IMR-90 (cell line): ENCODE measurements around the gene RGMA. TPM values are rescaled to one million over a fixed set of nuclear protein-coding genes. Genes with fewer than 3 reads are reported as not detected.
A peak's percentile ranks its signal among the peaks of the same experiment; 100 is the strongest.

Experiments
- ATAC-seq: fragments of 200-7000 bp; cut with Tn5 transposase; 2 replicates; pipeline ENCODE4 v1.9.1; 2020; ENCODE audit warnings: low read depth, mild to moderate bottlenecking, moderate library complexity
- BruUV-seq: library from RNA; stranded (reverse); fragments of 400-500 nt; replicated peaks from 2 replicates; lab custom pipeline; 2021; lab: Mats Ljungman, UMichigan
- CTCF ChIA-PET: fragments of 300-600 bp; formaldehyde crosslinking; extraction: SDS; loops from one replicate; lab custom pipeline; 2021; ENCODE audit warnings: antibody characterized with exemption; lab: Yijun Ruan, JAX
- POLR2A ChIA-PET: fragments of 300-600 bp; sonication (Branson Sonifier 250); formaldehyde crosslinking; loops from one replicate; lab custom pipeline; 2022; ENCODE audit warnings: antibody characterized with exemption; ENCODE audit not compliant: unreplicated experiment; lab: Charles Lee
- DNase-seq: peaks from one replicate; pipeline ENCODE4 v3.0.0; 2013
- H2AFZ ChIP-seq: replicated peaks from 2 replicates; pipeline ENCODE3; 2013; ENCODE audit warnings: low read length, mild to moderate bottlenecking; ENCODE audit not compliant: poor library complexity
- H2AK5ac ChIP-seq: 2 replicates; pipeline ENCODE4 v1.6.1; 2013; ENCODE audit warnings: low read depth, low read length, inconsistent platforms
- H2AK9ac ChIP-seq: replicated peaks from 2 replicates; pipeline ENCODE3; 2013; ENCODE audit warnings: mild to moderate bottlenecking, low read depth, low read length, moderate library complexity; ENCODE audit not compliant: poor library complexity
- H2BK120ac ChIP-seq: 2 replicates; pipeline ENCODE4 v1.6.1; 2013; ENCODE audit warnings: low read depth, low read length, inconsistent platforms
- H2BK15ac ChIP-seq: 3 replicates; pipeline ENCODE4 v1.6.1; 2013; ENCODE audit warnings: low read depth, low read length, inconsistent platforms
- H2BK20ac ChIP-seq: 2 replicates; pipeline ENCODE4 v1.6.1; 2013; ENCODE audit warnings: low read depth, mild to moderate bottlenecking, inconsistent platforms, low read length, moderate library complexity
- H2BK5ac ChIP-seq: 2 replicates; pipeline ENCODE4 v1.6.1; 2013; ENCODE audit warnings: mild to moderate bottlenecking, low read depth, low read length, inconsistent platforms; ENCODE audit not compliant: poor library complexity, severe bottlenecking
- H3K14ac ChIP-seq: replicated peaks from 2 replicates; pipeline ENCODE4 v1.6.1; 2013; ENCODE audit warnings: low read depth, low read length, inconsistent platforms
- H3K18ac ChIP-seq: 2 replicates; pipeline ENCODE4 v1.6.1; 2013; ENCODE audit warnings: low read depth, low read length, control low read depth
- H3K23ac ChIP-seq: 2 replicates; pipeline ENCODE4 v1.6.1; 2013; ENCODE audit warnings: low read depth, low read length, inconsistent platforms
- H3K27ac ChIP-seq: 2 replicates; pipeline ENCODE4 v1.5.1; 2013; ENCODE audit warnings: mild to moderate bottlenecking, control low read depth, low read length; ENCODE audit not compliant: insufficient read depth
- H3K27me3 ChIP-seq: 2 replicates; pipeline ENCODE4 v1.6.1; 2013; ENCODE audit warnings: low read length; ENCODE audit not compliant: control insufficient read depth, insufficient read depth
- H3K36me3 ChIP-seq: 2 replicates; pipeline ENCODE4 v1.6.1; 2013; ENCODE audit warnings: low read length, mixed read lengths; ENCODE audit not compliant: control insufficient read depth, insufficient read depth
- H3K4ac ChIP-seq: 2 replicates; pipeline ENCODE4 v1.6.1; 2013; ENCODE audit warnings: low read depth, low read length, inconsistent platforms
- H3K4me1 ChIP-seq: 2 replicates; pipeline ENCODE4 v1.6.1; 2013; ENCODE audit warnings: low read length, mixed read lengths; ENCODE audit not compliant: control insufficient read depth, insufficient read depth
- H3K4me2 ChIP-seq: 2 replicates; pipeline ENCODE4 v1.6.1; 2013; ENCODE audit warnings: low read depth, mild to moderate bottlenecking, control low read depth, low read length, moderate library complexity
- H3K4me3 ChIP-seq: 2 replicates; pipeline ENCODE4 v1.5.1; 2013; ENCODE audit warnings: low read depth, mild to moderate bottlenecking, control low read depth, low read length, moderate library complexity; ENCODE audit not compliant: insufficient read depth
- H3K56ac ChIP-seq: 2 replicates; pipeline ENCODE4 v1.6.1; 2013; ENCODE audit warnings: low read length, inconsistent platforms; ENCODE audit not compliant: insufficient read depth; ENCODE audit errors: extremely low read depth
- H3K79me1 ChIP-seq, 2 experiments: 2 replicates each; pipeline ENCODE4 v1.6.1; 2013; ENCODE audit warnings: low read length in 2 of 2, inconsistent platforms in 1 of 2, low read depth in 1 of 2
- H3K9ac ChIP-seq: 2 replicates; pipeline ENCODE4 v1.6.1; 2013; ENCODE audit warnings: low read depth, low read length, control low read depth
- H3K9me1 ChIP-seq: 2 replicates; pipeline ENCODE4 v1.6.1; 2013; ENCODE audit warnings: low read length, inconsistent platforms; ENCODE audit not compliant: insufficient read depth
- H3K9me3 ChIP-seq: 2 replicates; pipeline ENCODE4 v1.6.1; 2013; ENCODE audit warnings: low read length; ENCODE audit not compliant: control insufficient read depth, insufficient read depth
- H4K20me1 ChIP-seq: 2 replicates; pipeline ENCODE4 v1.6.1; 2013; ENCODE audit warnings: low read length, inconsistent platforms; ENCODE audit not compliant: insufficient read depth
- H4K5ac ChIP-seq: 2 replicates; pipeline ENCODE4 v1.6.1; 2013; ENCODE audit warnings: mild to moderate bottlenecking, low read depth, low read length, control low read depth
- H4K8ac ChIP-seq, 2 experiments: 2 replicates each; pipeline ENCODE4 v1.6.1; 2013; ENCODE audit warnings: low read depth in 2 of 2, low read length in 2 of 2, control low read depth in 1 of 2, inconsistent platforms in 1 of 2
- H4K91ac ChIP-seq: 2 replicates; pipeline ENCODE4 v1.6.1; 2013; ENCODE audit warnings: low read depth, low read length, inconsistent platforms; ENCODE audit not compliant: insufficient read depth
- MAZ ChIP-seq: IDR thresholded peaks from 2 replicates; pipeline ENCODE4 v1.6.1; 2012; ENCODE audit warnings: low read depth, mild to moderate bottlenecking, low read length, improper control_type of control experiment, moderate library complexity, borderline replicate concordance
- NFE2L2 ChIP-seq: fragments of 150-350 bp; IDR thresholded peaks from 2 replicates; pipeline ENCODE4 v1.6.1; 2016; ENCODE audit warnings: low read depth, mild to moderate bottlenecking, low read length
- RFX5 ChIP-seq: IDR thresholded peaks from 2 replicates; pipeline ENCODE4 v1.8.0; 2012; ENCODE audit warnings: low read depth, mild to moderate bottlenecking, low read length, moderate library complexity
- SMC3 ChIP-seq: fragments of 150-350 bp; IDR thresholded peaks from 2 replicates; pipeline ENCODE4 v1.6.1; 2016; ENCODE audit warnings: low read depth, mild to moderate bottlenecking, antibody characterized with exemption, low read length, moderate library complexity
- WGBS, 2 experiments: methylation state at CpG; one replicate each; pipeline versions ENCODE4 v1.1.5 to v1.1.7; 2013; ENCODE audit warnings: missing lambda C conversion rate in 2 of 2; ENCODE audit not compliant: insufficient read length in 1 of 2; ENCODE audit errors: extremely low coverage in 2 of 2; 5-methylcytosine and 5-hydroxymethylcytosine counted together
- dilution Hi-C: fragments of 300-500 bp; cut with HindIII; formaldehyde crosslinking; loops from one replicate; pipeline ENCODE4 v1.14.3; 2018; ENCODE audit warnings: low sequenced_read_pairs; ENCODE audit not compliant: unreplicated experiment
- in situ Hi-C: fragments of 300-500 bp; cut with MboI; formaldehyde crosslinking; loops from 3 replicates; pipeline ENCODE4 v1.14.3; 2019; ENCODE audit warnings: low sequenced_read_pairs, inconsistent platforms, mixed read lengths
- intact Hi-C: fragments of 100-400 bp; cut with micrococcal nuclease; formaldehyde crosslinking; loops from 2 replicates; pipeline ENCODE4 v1.10.0; 2022
- polyA plus RNA-seq, 3 experiments: library from polyadenylated mRNA; depleted of rRNA; stranded (reverse); fragments of >200 nt; gene quantifications; 2 replicates each; pipeline ENCODE4 v1.2.3, GENCODE V29; 2012; ENCODE audit warnings: low replicate concordance in 1 of 3
- total RNA-seq: library from RNA; depleted of rRNA; stranded (reverse); fragments of >200 nt; gene quantifications from 2 replicates; pipeline ENCODE4 v1.2.3, GENCODE V29; 2012

Gene RGMA
- total and polyA plus RNA-seq, 2 of the 4 experiments (the other 2 are of a cell fraction), result 0.18 to 0.26 TPM

DNA sequence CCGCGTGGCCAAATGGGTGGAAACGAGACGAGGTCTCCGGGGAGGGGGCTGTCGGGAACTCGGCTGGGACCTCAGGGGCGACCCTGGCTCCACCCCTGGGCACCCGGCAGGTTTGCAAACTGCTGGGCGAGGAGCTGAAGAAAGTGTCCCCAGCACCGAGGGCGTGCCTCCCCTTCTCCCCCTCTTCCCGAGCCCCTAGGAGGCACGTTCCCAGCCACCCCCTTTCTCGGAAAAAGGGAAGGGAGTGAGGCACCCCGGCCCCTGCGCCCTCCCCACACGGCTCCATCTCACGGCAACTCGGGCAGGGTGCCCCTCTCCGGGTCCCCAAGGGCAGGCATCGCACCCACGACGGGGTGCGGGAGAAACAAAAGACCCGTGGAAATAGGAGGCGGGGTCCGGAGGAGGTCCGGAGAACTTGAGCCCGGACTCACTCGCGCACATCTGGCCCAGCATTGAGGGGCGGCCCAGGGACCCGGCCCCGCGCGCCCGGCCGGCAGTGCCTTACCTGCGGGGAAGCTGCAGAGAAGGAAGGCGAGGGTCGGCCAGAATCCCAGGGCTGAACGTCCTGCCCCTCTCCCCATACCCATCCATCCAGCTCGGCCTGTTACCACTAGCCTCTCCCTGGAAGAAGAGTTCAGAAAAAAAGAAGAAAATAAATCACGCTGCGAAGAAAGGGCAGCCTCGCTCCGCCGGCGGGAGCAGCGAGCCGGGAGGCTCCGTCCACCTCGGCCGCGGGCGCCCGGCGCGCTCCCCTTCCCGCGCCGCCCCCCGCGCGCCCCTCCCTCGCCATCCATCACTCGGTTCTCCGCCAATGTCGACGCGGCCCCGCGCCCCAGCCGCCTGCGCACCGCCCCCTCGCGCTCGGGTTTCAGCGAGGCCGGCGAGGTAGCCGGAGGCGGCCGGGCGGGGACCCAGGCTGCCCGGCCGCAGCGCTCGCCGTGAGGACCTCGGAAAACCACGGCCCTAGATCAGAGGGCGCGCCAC lies 16.3 kb downstream of the RGMA start:
- Histone ChIP-seq H2AFZ (peak overlapping the region; percentile 79), H2BK15ac (no peak overlapping the region), H2BK20ac (no peak overlapping the region), H3K36me3 (no peaks in the 10 kb centered on the region), H3K79me1 (no peaks in the 10 kb centered on the region), H3K4me3 (peak overlapping the region; percentile 56), H3K9ac (peak overlapping the region; percentile 37; the same call in 1 of the 2 replicates), H3K4ac (no peak overlapping the region), H3K14ac (no peak overlapping the region), H2AK9ac (peak overlapping the region; percentile 52), H4K91ac (no peak overlapping the region), H3K56ac (no peak overlapping the region), H4K5ac (no peak overlapping the region), H4K8ac (no peak overlapping the region), H3K9me1 (no peaks in the 10 kb centered on the region), H4K20me1 (no peaks in the 10 kb centered on the region), H3K4me2 (peak overlapping the region; percentile 95), H2BK120ac (no peak overlapping the region), H3K27me3 (peaks cover 46% of the 10 kb centered on the region), H3K9me3 (no peaks in the 10 kb centered on the region), H3K4me1 (no peaks in the 10 kb centered on the region; the same call in 1 of the 2 replicates), H3K18ac (no peak overlapping the region; the same call in 1 of the 2 replicates), H2BK5ac (no peak overlapping the region), H3K27ac (no peak overlapping the region), H2AK5ac (no peak overlapping the region), H3K23ac (no peak overlapping the region)
- DNase-seq (peak; percentile 23), ATAC-seq (peak; percentile 94)
- BruUV-seq, result no TSS peak
- intact Hi-C loops, result loop anchor here (2.0 kb wide), 1 partner anchor 42 kb away; no protein-coding TSS in a partner anchor
- dilution Hi-C loops, result no loop called here
- CTCF ChIA-PET, result interaction anchor here (1.6 kb wide), 1 partner anchor 1047 kb away, joined by 3 read pairs; no protein-coding TSS in a partner anchor
- TF ChIP-seq NFE2L2 (no peak), MAZ (peak; percentile 59; the same call in 1 of the 2 replicates), RFX5 (no peak), SMC3 (no peak)
- in situ Hi-C loops, result no loop called here
- POLR2A ChIA-PET, result no interaction called here
- WGBS, 2 experiments, result 1% methylated on average over 31 of the region's 96 CpGs; no CpG with 5 or more reads in 1 of the 2 experiments
